GM19099 (cell line): Measurements from ENCODE around the gene RTL3.

ENCODE experiments used
- POLR2A ChIP-seq: IDR thresholded peaks from 3 replicates; pipeline ENCODE4 v1.6.1; 2011; ENCODE audit warnings: low read depth; ENCODE audit not compliant: insufficient read length; ENCODE audit errors: extremely low read depth

Gene RTL3

DNA sequence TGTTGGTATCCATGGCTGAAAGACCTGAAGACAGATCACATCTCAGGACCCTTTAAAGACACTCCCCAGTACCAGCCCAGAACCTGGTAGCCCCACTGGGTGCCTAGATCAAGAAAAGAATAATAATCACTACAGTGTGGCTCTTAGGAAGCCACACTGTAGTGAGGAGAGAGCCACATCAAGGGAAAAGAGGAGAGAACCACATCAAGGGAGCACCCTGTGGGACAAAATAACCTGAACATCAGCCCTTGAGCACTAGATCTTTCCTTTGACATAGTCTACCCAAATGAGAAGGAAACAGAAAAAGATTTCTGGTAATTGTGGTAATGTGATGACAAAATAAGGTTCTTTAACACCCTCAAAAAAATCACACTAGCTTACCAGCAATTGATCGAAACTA is 15.3 kb downstream of the RTL3 start:
- no peak for TF ChIP-seq POLR2A

DNA sequence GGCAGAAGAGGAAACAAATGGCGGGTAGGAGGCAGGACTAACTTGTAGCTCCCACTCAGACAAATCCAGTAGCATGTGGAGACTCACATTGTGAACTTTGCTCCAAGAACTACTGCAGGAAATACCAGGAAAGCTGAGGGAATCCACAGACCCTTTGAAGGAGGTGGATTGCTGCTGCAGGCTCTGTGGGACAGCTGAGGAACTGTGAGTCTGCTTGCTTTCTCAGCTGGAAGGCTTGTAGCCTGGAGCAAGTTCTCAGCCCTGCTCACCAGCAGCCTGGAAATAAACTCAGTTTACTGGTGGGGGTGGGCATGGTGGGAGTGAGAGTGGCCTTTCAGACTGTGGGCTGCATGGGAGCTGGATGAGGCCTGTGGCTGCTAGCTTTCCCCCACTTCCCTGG is 16.0 kb downstream of the RTL3 start:
- TF ChIP-seq POLR2A, result no peak

- TF ChIP-seq POLR2A, result no peak
Observed at GRCh38 chrX:78624962-78625909, 33.9 kb downstream of the RTL3 start.

GRCh38 chrX:78624426-78624825 is 34.7 kb downstream of the RTL3 start:
- no peak for TF ChIP-seq POLR2A

DNA sequence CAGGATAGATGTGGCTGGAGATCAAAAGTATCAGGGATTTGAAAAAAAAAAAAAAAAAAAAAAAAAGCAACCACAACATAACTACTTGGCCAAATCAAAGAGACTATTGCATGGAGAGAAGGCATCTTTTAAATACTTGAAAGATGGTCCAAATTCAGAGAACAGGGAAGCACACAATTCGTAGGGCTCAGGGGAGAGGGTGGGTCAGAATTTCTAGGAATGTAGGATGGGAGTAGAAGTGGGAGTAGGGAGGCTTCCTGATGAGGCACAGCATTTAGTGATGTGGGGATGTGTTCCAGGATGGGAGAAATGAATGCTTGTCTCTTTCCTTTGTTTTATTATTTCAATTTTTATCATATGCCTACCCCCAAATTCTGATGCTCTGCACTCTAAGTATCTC is 36.3 kb downstream of the RTL3 start:
- TF ChIP-seq POLR2A, result no peak

GRCh38 chrX:78619834-78620233 is 39.3 kb downstream of the RTL3 start:
- TF ChIP-seq POLR2A, result no peak

- TF ChIP-seq POLR2A, result no peak
Observed at GRCh38 chrX:78618987-78619386, 40.1 kb downstream of the RTL3 start.

DNA sequence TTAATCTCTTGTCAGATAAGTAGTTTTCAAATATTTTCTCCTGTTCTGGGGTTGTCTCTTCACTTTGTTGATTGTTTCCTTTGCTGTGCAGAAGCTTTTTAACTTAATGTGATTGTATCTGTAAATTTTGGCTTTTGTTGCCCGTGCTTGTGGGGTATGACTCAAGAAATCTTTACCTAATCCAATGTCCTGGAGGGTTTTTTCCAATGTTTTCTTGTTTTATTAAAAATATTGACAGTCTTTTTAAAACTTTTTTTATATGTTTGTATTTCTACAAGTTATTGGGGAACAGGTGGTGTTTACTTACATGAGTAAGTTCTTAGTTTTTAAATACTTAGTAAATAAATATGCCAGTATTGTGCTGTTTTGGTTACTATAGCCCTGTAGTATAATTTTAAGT is 44.9 kb downstream of the RTL3 start:
- TF ChIP-seq POLR2A, result no peak
